HEK293T (cell line): ENCODE data around the gene PRKG1.

Experiments
- CTCF ChIA-PET: fragments of 350-600 bp; formaldehyde crosslinking; extraction: SDS; loops from one replicate; lab custom pipeline; 2021; ENCODE audit warnings: antibody characterized with exemption, inconsistent platforms; lab: Yijun Ruan, JAX
- POLR2A ChIA-PET: fragments of 350-600 bp; formaldehyde crosslinking; extraction: SDS; loops from one replicate; lab custom pipeline; 2020; ENCODE audit warnings: antibody characterized with exemption, inconsistent platforms; lab: Yijun Ruan, JAX
- DNase-seq: peaks from one replicate; pipeline ENCODE4 v3.0.0; 2012; ENCODE audit warnings: mixed read lengths; ENCODE audit errors: extremely low spot score
- ARNT ChIP-seq: fragments of 450-650 bp; IDR thresholded peaks from 2 replicates; pipeline ENCODE4 v1.6.1; 2017; ENCODE audit warnings: mild to moderate bottlenecking
- BHLHE40 ChIP-seq: fragments of 450-650 bp; IDR thresholded peaks from 2 replicates; pipeline ENCODE4 v1.6.1; 2016; ENCODE audit warnings: mild to moderate bottlenecking, moderate library complexity, borderline replicate concordance
- CTBP1 ChIP-seq: fragments of 450-650 bp; IDR thresholded peaks from 2 replicates; pipeline ENCODE4 v1.6.1; 2016; ENCODE audit warnings: borderline replicate concordance
- ELF4 ChIP-seq: fragments of 450-650 bp; IDR thresholded peaks from 2 replicates; pipeline ENCODE4 v1.6.1; 2017; ENCODE audit warnings: antibody characterized with exemption
- FOXA1 ChIP-seq: fragments of 450-650 bp; IDR thresholded peaks from 2 replicates; pipeline ENCODE4 v1.6.1; 2016; ENCODE audit warnings: mild to moderate bottlenecking
- FOXK2 ChIP-seq: fragments of 450-650 bp; IDR thresholded peaks from 2 replicates; pipeline ENCODE4 v1.6.1; 2016; ENCODE audit warnings: mild to moderate bottlenecking
- FOXM1 ChIP-seq: fragments of 450-650 bp; IDR thresholded peaks from 2 replicates; pipeline ENCODE4 v1.6.1; 2017; ENCODE audit warnings: mild to moderate bottlenecking, borderline replicate concordance
- HDGF ChIP-seq: fragments of 450-650 bp; IDR thresholded peaks from 2 replicates; pipeline ENCODE4 v1.6.1; 2017; ENCODE audit warnings: antibody characterized with exemption, borderline replicate concordance
- L3MBTL2 ChIP-seq: fragments of 450-650 bp; conservative IDR thresholded peaks from 2 replicates; pipeline ENCODE4 v1.6.1; 2016; ENCODE audit warnings: mild to moderate bottlenecking
- LEF1 ChIP-seq: fragments of 450-650 bp; IDR thresholded peaks from 2 replicates; pipeline ENCODE4 v1.6.1; 2017; ENCODE audit warnings: mild to moderate bottlenecking, borderline replicate concordance
- NFRKB ChIP-seq: fragments of 450-650 bp; IDR thresholded peaks from 2 replicates; pipeline ENCODE4 v1.6.1; 2016; ENCODE audit warnings: mild to moderate bottlenecking, moderate library complexity
- PKNOX1 ChIP-seq: fragments of 450-650 bp; IDR thresholded peaks from 2 replicates; pipeline ENCODE4 v1.6.1; 2016
- SP1 ChIP-seq: fragments of 450-650 bp; IDR thresholded peaks from 2 replicates; pipeline ENCODE4 v1.6.1; 2017
- SUZ12 ChIP-seq: fragments of 450-650 bp; IDR thresholded peaks from 2 replicates; pipeline ENCODE4 v1.6.1; 2016; ENCODE audit warnings: mild to moderate bottlenecking
- TARDBP ChIP-seq: fragments of 450-650 bp; IDR thresholded peaks from 2 replicates; pipeline ENCODE4 v1.6.1; 2016
- ZNF384 ChIP-seq: fragments of 450-650 bp; IDR thresholded peaks from 2 replicates; pipeline ENCODE4 v1.6.1; 2016

PRKG1 gene

GRCh38 chr10:51903675-51904074 lies 829.4 kb downstream of the PRKG1 start:
- no peak for DNase-seq
- no peak for TF ChIP-seq L3MBTL2
- no peak for TF ChIP-seq FOXK2
- no peak for TF ChIP-seq HDGF
- no peak for TF ChIP-seq ELF4
- no peak for TF ChIP-seq ARNT
- TF ChIP-seq CTBP1 = no peak
- no peak for TF ChIP-seq SUZ12
- TF ChIP-seq FOXM1 = no peak
- TF ChIP-seq BHLHE40 = no peak
- no peak for TF ChIP-seq LEF1
- no peak for TF ChIP-seq NFRKB
- no peak for TF ChIP-seq SP1
- TF ChIP-seq FOXA1 = no peak
- no peak for TF ChIP-seq TARDBP
- no peak for TF ChIP-seq ZNF384
- TF ChIP-seq PKNOX1 = no peak
- CTCF ChIA-PET = interaction anchor here (0.6 kb wide), 1 partner anchor 41 kb away, joined by 3 read pairs; no protein-coding TSS in a partner anchor
- POLR2A ChIA-PET = no interaction called here

DNA sequence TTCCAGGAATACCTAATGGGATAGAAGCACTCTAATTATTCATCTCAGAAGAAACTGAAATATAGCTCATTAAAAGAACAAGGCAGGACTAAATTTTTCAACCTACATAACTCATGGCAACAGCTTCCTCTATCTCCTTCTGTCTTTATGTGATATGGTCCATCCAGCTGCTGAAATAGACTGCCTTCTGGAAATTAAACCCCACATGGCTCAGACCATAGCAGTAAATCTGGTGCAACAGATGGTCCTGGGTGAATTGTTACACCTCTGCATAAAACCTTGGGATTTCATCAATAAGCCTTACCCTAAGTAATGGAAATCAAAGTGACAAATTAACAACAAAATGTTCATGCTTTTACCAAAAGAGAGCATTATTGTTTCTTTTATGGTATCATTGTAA lies 830.7 kb downstream of the PRKG1 start:
- POLR2A ChIA-PET = no interaction called here
- no peak for DNase-seq
- CTCF ChIA-PET = no interaction called here
- TF ChIP-seq ELF4 (no peak), LEF1 (no peak), NFRKB (no peak), ARNT (no peak), FOXK2 (no peak), SUZ12 (no peak), FOXM1 (no peak), FOXA1 (no peak), ZNF384 (no peak), BHLHE40 (no peak), SP1 (no peak), L3MBTL2 (no peak), PKNOX1 (no peak), TARDBP (no peak), HDGF (no peak), CTBP1 (no peak)

GRCh38 chr10:51907361-51907760 lies 833.1 kb downstream of the PRKG1 start:
- CTCF ChIA-PET = no interaction called here
- no peak for DNase-seq
- no peak for TF ChIP-seq BHLHE40
- TF ChIP-seq LEF1 = no peak
- POLR2A ChIA-PET = no interaction called here

DNA sequence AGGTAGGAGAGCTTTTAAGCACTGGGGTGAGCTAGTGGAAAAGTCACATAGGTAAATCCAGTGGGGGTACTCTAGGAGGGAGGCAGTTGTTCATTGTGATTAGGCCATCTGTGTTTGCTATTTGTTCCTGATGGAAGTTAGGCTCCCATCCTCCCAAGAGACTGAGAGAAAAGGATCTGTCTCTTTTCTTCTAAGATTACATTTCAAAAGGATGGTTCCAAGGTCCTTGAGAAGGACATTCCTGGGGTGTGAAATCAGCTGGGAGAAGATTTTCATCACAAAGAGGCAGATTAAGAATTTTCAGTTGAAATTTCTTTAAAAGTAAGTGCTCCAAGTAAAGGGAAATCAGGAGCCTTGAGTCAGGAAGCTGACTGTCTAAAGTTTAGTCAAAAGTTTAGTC lies 835.9 kb downstream of the PRKG1 start:
- POLR2A ChIA-PET = no interaction called here
- TF ChIP-seq FOXK2 = no peak
- TF ChIP-seq PKNOX1 = no peak
- no peak for TF ChIP-seq NFRKB
- TF ChIP-seq LEF1 = no peak
- no peak for TF ChIP-seq FOXM1
- no peak for TF ChIP-seq SP1
- TF ChIP-seq CTBP1 = no peak
- no peak for TF ChIP-seq SUZ12
- TF ChIP-seq FOXA1 = no peak
- no peak for TF ChIP-seq L3MBTL2
- no peak for TF ChIP-seq TARDBP
- no peak for TF ChIP-seq BHLHE40
- TF ChIP-seq ELF4 = no peak
- no peak for TF ChIP-seq HDGF
- no peak for TF ChIP-seq ZNF384
- TF ChIP-seq ARNT = no peak
- CTCF ChIA-PET = interaction anchor here (1.3 kb wide), 1 partner anchor 17 kb away, joined by 3 read pairs; no protein-coding TSS in a partner anchor
- DNase-seq = no peak

DNA sequence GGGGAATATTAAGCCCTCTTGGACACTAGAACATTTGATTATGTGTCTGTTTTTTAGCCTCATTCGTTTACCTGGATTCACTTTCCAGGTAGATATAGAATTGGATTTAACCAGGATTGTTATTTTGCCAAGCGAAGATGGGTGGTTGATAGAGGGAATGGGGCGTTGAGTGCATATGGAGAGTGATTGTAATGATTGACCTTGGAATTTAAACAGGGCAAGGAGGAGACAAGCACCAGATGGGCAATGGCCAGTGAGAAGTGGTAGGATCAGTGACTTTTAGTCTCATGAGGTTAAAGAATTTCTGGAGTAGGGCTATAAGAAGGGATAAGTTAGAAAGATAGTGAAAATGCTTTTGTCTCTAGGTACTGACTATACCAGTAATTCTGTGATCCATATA lies 836.3 kb downstream of the PRKG1 start:
- no peak for TF ChIP-seq ELF4
- CTCF ChIA-PET = no interaction called here
- POLR2A ChIA-PET = no interaction called here
- DNase-seq = no peak

GRCh38 chr10:51911723-51912122 lies 837.4 kb downstream of the PRKG1 start:
- ChIA-PET CTCF (no interaction called here), POLR2A (no interaction called here)
- no peak for DNase-seq
- TF ChIP-seq CTBP1 = no peak
- TF ChIP-seq PKNOX1 = peak; percentile 15; the same call in 1 of the 2 replicates
